SU-DHL-6 (cell line): ENCODE data around the gene SYNGR2.

Experiments
- EZH2phosphoT487 ChIP-seq: fragments of 200-600 bp; sonication (generic), shearing (Covaris generic); conservative IDR thresholded peaks from 2 replicates; pipeline ENCODE4 v1.6.1; 2018; ENCODE audit warnings: mild to moderate bottlenecking, antibody characterized with exemption, low read length, moderate library complexity, mixed read lengths
- TF ChIP-seq, protein P1 (sequence below): fragments of 200-600 bp; sonication (generic); IDR thresholded peaks from one replicate; pipeline ENCODE4 v1.5.1; 2017; ENCODE audit warnings: antibody characterized with exemption, mild to moderate bottlenecking, low read length, moderate library complexity; ENCODE audit not compliant: insufficient read depth, poor library complexity, severe bottlenecking

DNA sequence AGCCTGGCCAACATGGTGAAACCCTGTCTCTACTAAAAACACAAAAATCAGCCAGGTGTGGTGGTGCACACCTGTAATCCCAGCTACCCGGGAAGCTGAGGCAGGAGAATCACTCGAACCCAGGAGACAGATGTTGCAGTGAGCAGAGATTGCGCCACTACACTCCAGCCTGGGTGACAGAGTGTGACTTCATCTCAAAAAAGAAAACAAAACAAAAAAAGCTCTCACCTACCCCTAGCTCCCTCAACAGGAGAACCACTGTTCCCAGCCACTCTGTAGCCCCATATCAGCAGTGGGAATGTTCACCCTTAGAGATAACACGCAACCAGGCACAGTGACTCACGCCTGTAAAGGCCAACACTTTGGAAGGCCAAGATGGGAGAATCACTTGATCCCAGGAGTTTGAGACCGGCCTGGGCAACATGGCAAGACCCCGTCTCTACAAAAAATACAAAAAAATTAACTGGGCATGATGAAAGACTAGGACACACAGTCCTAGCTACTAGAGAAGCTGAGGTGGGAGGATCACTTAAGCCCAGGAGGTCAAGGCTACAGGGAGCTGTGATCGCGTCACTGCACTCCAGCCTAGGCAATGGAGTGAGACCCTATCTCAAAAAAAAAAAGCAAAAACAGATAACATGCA, 32.4 kb upstream of the SYNGR2 start:
- TF ChIP-seq, protein P1, sequence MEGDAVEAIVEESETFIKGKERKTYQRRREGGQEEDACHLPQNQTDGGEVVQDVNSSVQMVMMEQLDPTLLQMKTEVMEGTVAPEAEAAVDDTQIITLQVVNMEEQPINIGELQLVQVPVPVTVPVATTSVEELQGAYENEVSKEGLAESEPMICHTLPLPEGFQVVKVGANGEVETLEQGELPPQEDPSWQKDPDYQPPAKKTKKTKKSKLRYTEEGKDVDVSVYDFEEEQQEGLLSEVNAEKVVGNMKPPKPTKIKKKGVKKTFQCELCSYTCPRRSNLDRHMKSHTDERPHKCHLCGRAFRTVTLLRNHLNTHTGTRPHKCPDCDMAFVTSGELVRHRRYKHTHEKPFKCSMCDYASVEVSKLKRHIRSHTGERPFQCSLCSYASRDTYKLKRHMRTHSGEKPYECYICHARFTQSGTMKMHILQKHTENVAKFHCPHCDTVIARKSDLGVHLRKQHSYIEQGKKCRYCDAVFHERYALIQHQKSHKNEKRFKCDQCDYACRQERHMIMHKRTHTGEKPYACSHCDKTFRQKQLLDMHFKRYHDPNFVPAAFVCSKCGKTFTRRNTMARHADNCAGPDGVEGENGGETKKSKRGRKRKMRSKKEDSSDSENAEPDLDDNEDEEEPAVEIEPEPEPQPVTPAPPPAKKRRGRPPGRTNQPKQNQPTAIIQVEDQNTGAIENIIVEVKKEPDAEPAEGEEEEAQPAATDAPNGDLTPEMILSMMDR: no peak
- TF ChIP-seq EZH2phosphoT487: no peak
